Natural killer cell (primary cell): ENCODE data around the gene REXO5. TPM values are rescaled to one million over a fixed set of nuclear protein-coding genes. Genes with fewer than 3 reads are reported as not detected.

Experiments used
- ATAC-seq, 3 donors: fragments of 150-1000 bp in 2 of 3; fragments of 200-7000 bp in 1 of 3; cut with Tn5 transposase; 1 replicate in 1 of 3; 2 replicates in 2 of 3; pipeline ENCODE4 v1.10.0; 2021; ENCODE audit warnings: mild to moderate bottlenecking in 2 of 3, moderate library complexity in 2 of 3
- DNase-seq, 2 donors: peaks; one replicate each; pipeline versions ENCODE4 v3.0.0 to v3.0.0-alpha.2; 2013 to 2021; ENCODE audit warnings: mixed read lengths in 1 of 2
- H3K27ac ChIP-seq: one replicate; pipeline ENCODE4 v1.5.1; 2013; ENCODE audit warnings: mild to moderate bottlenecking, low read length
- H3K27me3 ChIP-seq: one replicate; pipeline ENCODE4 v1.6.1; 2013; ENCODE audit warnings: low read length; ENCODE audit not compliant: control insufficient read depth, insufficient read depth
- H3K36me3 ChIP-seq: one replicate; pipeline ENCODE4 v1.6.1; 2013; ENCODE audit warnings: low read length; ENCODE audit not compliant: control insufficient read depth, insufficient read depth
- H3K4me1 ChIP-seq: one replicate; pipeline ENCODE4 v1.6.1; 2013; ENCODE audit warnings: low read length; ENCODE audit not compliant: control insufficient read depth, insufficient read depth
- H3K4me3 ChIP-seq: one replicate; pipeline ENCODE4 v1.5.1; 2013; ENCODE audit warnings: low read length
- H3K9me3 ChIP-seq: one replicate; pipeline ENCODE4 v1.6.1; 2013; ENCODE audit warnings: low read length; ENCODE audit not compliant: control insufficient read depth, insufficient read depth
- H3K27ac Mint-ChIP-seq, 2 donors: one replicate each; pipeline ENCODE4 v1.8.0; 2022; ENCODE audit warnings: mild to moderate bottlenecking in 2 of 2, mixed read lengths in 2 of 2, moderate library complexity in 1 of 2
- H3K27me3 Mint-ChIP-seq, 2 donors: one replicate each; pipeline ENCODE4 v1.8.0; 2022; ENCODE audit warnings: low read depth in 2 of 2, mixed read lengths in 2 of 2
- H3K36me3 Mint-ChIP-seq: one replicate; pipeline ENCODE4 v1.8.0; 2022; ENCODE audit warnings: mixed read lengths
- H3K4me1 Mint-ChIP-seq, 2 donors: one replicate each; pipeline ENCODE4 v1.8.0; 2022; ENCODE audit warnings: mixed read lengths in 2 of 2
- H3K4me3 Mint-ChIP-seq: one replicate; pipeline ENCODE4 v1.8.0; 2022; ENCODE audit warnings: mild to moderate bottlenecking, moderate library complexity, mixed read lengths
- H3K9me3 Mint-ChIP-seq, 2 donors: one replicate each; pipeline ENCODE4 v1.8.0; 2022; ENCODE audit warnings: mixed read lengths in 2 of 2
- CTCF ChIP-seq: fragments of 200-600 bp; IDR thresholded peaks from one replicate; pipeline ENCODE4 v1.8.0; 2022; ENCODE audit warnings: antibody characterized with exemption
- WGBS: methylation state at CpG from one replicate; pipeline ENCODE4 v1.1.7; 2013; ENCODE audit warnings: missing lambda C conversion rate; ENCODE audit not compliant: insufficient coverage; 5-methylcytosine and 5-hydroxymethylcytosine counted together
- intact Hi-C: fragments of 100-400 bp; cut with micrococcal nuclease; formaldehyde crosslinking; loops from one replicate; pipeline ENCODE4 v1.14.2; 2022
- total RNA-seq, 4 donors: library from RNA; stranded (reverse); fragments of 120-200 nt in 1 of 4; gene quantifications; one replicate each; pipeline versions ENCODE4 v1.2.3 to v1.2.4, GENCODE V29; 2013 to 2022

Gene REXO5
- total RNA-seq, 3 donors from 2014 or later (not counting 1 experiment from before 2014, with no cell fraction given) = 1.5 to 6.0 (median 1.7) TPM

- no peaks in the 10 kb centered on the region for H3K27me3 Mint-ChIP-seq
- H3K36me3 ChIP-seq = no peaks in the 10 kb centered on the region
- H3K27me3 ChIP-seq = no peaks in the 10 kb centered on the region
- no peak overlapping the region for H3K27ac Mint-ChIP-seq
- H3K4me1 Mint-ChIP-seq = no peaks in the 10 kb centered on the region
- DNase-seq (no peak), ATAC-seq (no peak)
- H3K9me3 Mint-ChIP-seq = peaks cover 0 to 5% of the 10 kb centered on the region in 2 donors
- no peak overlapping the region for H3K27ac ChIP-seq
- no peaks in the 10 kb centered on the region for H3K9me3 ChIP-seq
- no peak for TF ChIP-seq CTCF
- WGBS = no CpG with 5 or more reads among the region's 1 CpG
- no peak overlapping the region for H3K4me3 Mint-ChIP-seq
- intact Hi-C loops = no loop called here
- no peak overlapping the region for H3K4me3 ChIP-seq
- H3K36me3 Mint-ChIP-seq = peaks cover 6% of the 10 kb centered on the region
- no peaks in the 10 kb centered on the region for H3K4me1 ChIP-seq
These were observed 31.9 kb downstream of the REXO5 start for GRCh38 chr16:20838240-20838639.

DNA sequence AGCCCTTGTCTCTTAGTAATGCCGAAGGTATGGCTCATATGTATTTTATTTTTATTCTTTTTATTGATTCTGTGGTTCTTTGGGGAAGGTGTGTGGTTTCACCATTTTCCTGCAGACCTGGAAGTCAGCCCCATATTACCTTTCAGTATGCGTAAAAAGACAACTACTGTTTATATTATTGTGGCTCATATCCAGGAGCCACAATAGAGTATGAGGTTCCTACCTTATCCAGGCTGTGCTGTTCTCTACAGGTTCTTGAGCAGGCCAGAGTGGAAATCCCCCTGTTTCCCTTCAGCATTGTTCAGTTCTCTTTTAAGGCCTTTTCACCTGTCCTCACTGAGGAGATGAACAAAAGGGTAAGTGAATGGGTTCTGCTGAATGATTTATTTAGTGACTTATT, 33.2 kb downstream of the REXO5 start:
- no peak for DNase-seq
- WGBS = no CpG with 5 or more reads among the region's 2 CpGs
- H3K27ac ChIP-seq = no peak overlapping the region
- Mint-ChIP-seq H3K27ac (no peak overlapping the region), H3K4me1 (peaks cover 8 to 10% of the 10 kb centered on the region in 2 donors), H3K9me3 (peaks cover 0 to 4% of the 10 kb centered on the region in 2 donors), H3K36me3 (peaks cover 6% of the 10 kb centered on the region), H3K4me3 (no peak overlapping the region), H3K27me3 (no peaks in the 10 kb centered on the region)
- TF ChIP-seq CTCF = no peak
- intact Hi-C loops = no loop called here
- H3K4me1 ChIP-seq = peaks cover 6% of the 10 kb centered on the region
- no peaks in the 10 kb centered on the region for H3K36me3 ChIP-seq
- ATAC-seq = no peak
- H3K9me3 ChIP-seq = no peaks in the 10 kb centered on the region
- H3K4me3 ChIP-seq = no peak overlapping the region
- H3K27me3 ChIP-seq = no peaks in the 10 kb centered on the region

- H3K9me3 Mint-ChIP-seq = no peaks in the 10 kb centered on the region
- no peak overlapping the region for H3K4me3 ChIP-seq
- H3K36me3 ChIP-seq = no peaks in the 10 kb centered on the region
- peak overlapping the region; percentile 36 for H3K27ac ChIP-seq
- H3K27me3 ChIP-seq = no peaks in the 10 kb centered on the region
- no peak for TF ChIP-seq CTCF
- ATAC-seq = peak in 1 of 3 donors; percentile 48
- DNase-seq = peak in 1 of 2 donors; percentile 40
- H3K4me1 ChIP-seq = peaks cover 13% of the 10 kb centered on the region
- H3K4me3 Mint-ChIP-seq = peak overlapping the region; percentile 69
- peaks cover 18 to 21% of the 10 kb centered on the region in 2 donors for H3K4me1 Mint-ChIP-seq
- H3K36me3 Mint-ChIP-seq = no peaks in the 10 kb centered on the region
- WGBS = 9% methylated on average over 2 of the region's 2 CpGs
- intact Hi-C loops = no loop called here
- no peaks in the 10 kb centered on the region for H3K27me3 Mint-ChIP-seq
- no peaks in the 10 kb centered on the region for H3K9me3 ChIP-seq
- peak overlapping the region; percentile 58 to 84 for H3K27ac Mint-ChIP-seq
These were observed 37.7 kb downstream of the REXO5 start for GRCh38 chr16:20844054-20844453.

- WGBS = 33% methylated on average over 3 of the region's 3 CpGs
- DNase-seq = peak in 1 of 2 donors; percentile 42
- Histone ChIP-seq H3K27me3 (no peaks in the 10 kb centered on the region), H3K4me3 (no peak overlapping the region), H3K9me3 (no peaks in the 10 kb centered on the region), H3K36me3 (no peaks in the 10 kb centered on the region), H3K27ac (peak overlapping the region; percentile 51), H3K4me1 (peaks cover 13% of the 10 kb centered on the region)
- Mint-ChIP-seq H3K27ac (peak overlapping the region; percentile 58 to 84), H3K4me3 (peak overlapping the region; percentile 69), H3K9me3 (no peaks in the 10 kb centered on the region), H3K4me1 (peaks cover 18 to 21% of the 10 kb centered on the region in 2 donors), H3K27me3 (no peaks in the 10 kb centered on the region), H3K36me3 (no peaks in the 10 kb centered on the region)
- peak; percentile 29 to 54 (median 53) for ATAC-seq
- TF ChIP-seq CTCF = no peak
- intact Hi-C loops = no loop called here
These were observed 38.3 kb downstream of the REXO5 start for GRCh38 chr16:20844588-20844987.
